ENCODE results near the gene PLEKHA7.
"Not testable (repeated sequence)": the region's sequence is repeated elsewhere in the genome, so short reads cannot be mapped to it uniquely, and the experiment has no call there.

The PLEKHA7 gene

GRCh38 chr11:16876837-16877236 lies 137.4 kb downstream of the PLEKHA7 start:
- DNase-seq (ENCODE audit: low read depth) = no peak
- H3K4me3 ChIP-seq (ENCODE audit: low read depth, low read length) = no peak overlapping the region
- TF ChIP-seq POLR2A (IDR thresholded peaks at IDR 0.05; ENCODE audit: extremely low read depth, insufficient read length) (no peak), MYC (IDR thresholded peaks at IDR 0.05; ENCODE audit: low read depth, low read length) (no peak), CTCF (IDR thresholded peaks at IDR 0.05; ENCODE audit: low read depth, low read length) (no peak), MAX (IDR thresholded peaks at IDR 0.05; ENCODE audit: low read depth, low read length) (no peak)

- DNase-seq (ENCODE audit: low read depth) = no peak
- TF ChIP-seq CTCF (IDR thresholded peaks at IDR 0.05; ENCODE audit: low read depth, low read length) (no peak), MYC (IDR thresholded peaks at IDR 0.05; ENCODE audit: low read depth, low read length) (no peak), MAX (IDR thresholded peaks at IDR 0.05; ENCODE audit: low read depth, low read length) (no peak), POLR2A (IDR thresholded peaks at IDR 0.05; ENCODE audit: extremely low read depth, insufficient read length) (no peak)
- H3K4me3 ChIP-seq (ENCODE audit: low read depth, low read length) = no peak overlapping the region
Measured at GRCh38 chr11:16876053-16876752, 138.0 kb downstream of the PLEKHA7 start.

- no peak for DNase-seq (ENCODE audit: low read depth)
- H3K4me3 ChIP-seq (ENCODE audit: low read depth, low read length) = no peak overlapping the region
- TF ChIP-seq CTCF (IDR thresholded peaks at IDR 0.05; ENCODE audit: low read depth, low read length) (no peak), MAX (IDR thresholded peaks at IDR 0.05; ENCODE audit: low read depth, low read length) (no peak), MYC (IDR thresholded peaks at IDR 0.05; ENCODE audit: low read depth, low read length) (no peak), POLR2A (IDR thresholded peaks at IDR 0.05; ENCODE audit: extremely low read depth, insufficient read length) (no peak)
Measured at GRCh38 chr11:16874275-16874975, 139.8 kb downstream of the PLEKHA7 start.

GRCh38 chr11:16873289-16873688 lies 140.9 kb downstream of the PLEKHA7 start:
- DNase-seq (ENCODE audit: low read depth) = no peak
- H3K4me3 ChIP-seq (ENCODE audit: low read depth, low read length) = no peak overlapping the region
- TF ChIP-seq MAX (IDR thresholded peaks at IDR 0.05; ENCODE audit: low read depth, low read length) (no peak), POLR2A (IDR thresholded peaks at IDR 0.05; ENCODE audit: extremely low read depth, insufficient read length) (no peak), CTCF (IDR thresholded peaks at IDR 0.05; ENCODE audit: low read depth, low read length) (no peak), MYC (IDR thresholded peaks at IDR 0.05; ENCODE audit: low read depth, low read length) (no peak)

GRCh38 chr11:16871368-16871767 lies 142.8 kb downstream of the PLEKHA7 start:
- TF ChIP-seq MYC (IDR thresholded peaks at IDR 0.05; ENCODE audit: low read depth, low read length) (no peak), MAX (IDR thresholded peaks at IDR 0.05; ENCODE audit: low read depth, low read length) (no peak)
- no peak overlapping the region for H3K4me3 ChIP-seq (ENCODE audit: low read depth, low read length)
- DNase-seq (ENCODE audit: low read depth) = no peak

- no peak overlapping the region for H3K4me3 ChIP-seq (ENCODE audit: low read depth, low read length)
- DNase-seq (ENCODE audit: low read depth) = no peak
- TF ChIP-seq POLR2A (IDR thresholded peaks at IDR 0.05; ENCODE audit: extremely low read depth, insufficient read length) = no peak
- no peak for TF ChIP-seq MYC (IDR thresholded peaks at IDR 0.05; ENCODE audit: low read depth, low read length)
- TF ChIP-seq CTCF (IDR thresholded peaks at IDR 0.05; ENCODE audit: low read depth, low read length) = no peak
- no peak for TF ChIP-seq MAX (IDR thresholded peaks at IDR 0.05; ENCODE audit: low read depth, low read length)
Measured at GRCh38 chr11:16867097-16867496, 147.1 kb downstream of the PLEKHA7 start.

- not testable (repeated sequence) for H3K4me3 ChIP-seq (ENCODE audit: low read depth, low read length); DNase-seq (ENCODE audit: low read depth)
Measured at GRCh38 chr11:16864428-16864827, 149.8 kb downstream of the PLEKHA7 start.
